Measurements from ENCODE around the gene RCCD1. TPM values are rescaled to one million over a fixed set of nuclear protein-coding genes. Genes with fewer than 3 reads are reported as not detected.

Gene RCCD1
- total RNA-seq, 1 experiment from 2014 or later: 26.1 TPM

DNA sequence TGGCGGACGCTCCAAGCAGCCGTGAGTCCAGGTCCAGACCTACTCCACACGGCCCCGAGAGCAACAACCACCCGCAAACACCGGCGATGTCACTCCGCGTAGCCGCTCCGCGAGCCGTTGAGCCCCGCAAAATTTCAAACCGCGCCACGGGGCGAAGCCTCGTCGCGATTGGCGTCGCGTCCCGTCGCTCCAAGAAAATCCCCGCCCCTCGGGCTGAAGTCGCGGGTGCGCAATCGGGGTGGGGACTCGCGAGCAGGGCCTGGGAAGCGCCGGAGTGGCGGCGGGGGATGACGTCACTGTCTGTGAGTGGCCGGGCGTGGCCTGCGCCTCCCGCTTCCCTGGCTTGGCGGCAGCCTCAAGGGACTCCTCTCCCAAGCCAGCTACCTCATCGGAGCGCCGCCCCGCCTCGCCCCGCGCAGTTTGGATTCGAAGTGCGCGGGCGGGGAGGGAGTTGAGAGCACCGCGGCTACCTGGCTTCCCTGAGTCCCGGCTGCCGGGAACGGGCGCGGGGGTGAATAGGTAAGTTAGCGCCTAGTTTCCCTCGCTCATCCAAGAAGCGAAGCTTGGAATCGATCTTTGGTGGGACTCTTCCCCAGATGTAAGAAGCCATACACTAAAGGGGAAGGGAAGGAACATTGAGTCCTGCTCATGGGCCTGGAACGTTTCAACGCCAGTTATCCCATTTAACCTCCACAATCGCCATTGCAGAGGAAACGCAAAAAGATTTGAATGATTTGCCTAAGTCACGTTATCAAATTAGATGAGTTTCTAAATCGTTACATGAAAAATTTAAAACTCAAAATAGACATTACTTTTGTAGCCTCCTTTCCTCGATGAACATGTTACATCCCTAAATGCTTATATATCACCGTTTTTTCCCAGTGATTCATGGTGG, 40.0 kb downstream of the RCCD1 start, which contains the start of gene PRC1 (continued):
- TF ChIP-seq, protein P1, sequence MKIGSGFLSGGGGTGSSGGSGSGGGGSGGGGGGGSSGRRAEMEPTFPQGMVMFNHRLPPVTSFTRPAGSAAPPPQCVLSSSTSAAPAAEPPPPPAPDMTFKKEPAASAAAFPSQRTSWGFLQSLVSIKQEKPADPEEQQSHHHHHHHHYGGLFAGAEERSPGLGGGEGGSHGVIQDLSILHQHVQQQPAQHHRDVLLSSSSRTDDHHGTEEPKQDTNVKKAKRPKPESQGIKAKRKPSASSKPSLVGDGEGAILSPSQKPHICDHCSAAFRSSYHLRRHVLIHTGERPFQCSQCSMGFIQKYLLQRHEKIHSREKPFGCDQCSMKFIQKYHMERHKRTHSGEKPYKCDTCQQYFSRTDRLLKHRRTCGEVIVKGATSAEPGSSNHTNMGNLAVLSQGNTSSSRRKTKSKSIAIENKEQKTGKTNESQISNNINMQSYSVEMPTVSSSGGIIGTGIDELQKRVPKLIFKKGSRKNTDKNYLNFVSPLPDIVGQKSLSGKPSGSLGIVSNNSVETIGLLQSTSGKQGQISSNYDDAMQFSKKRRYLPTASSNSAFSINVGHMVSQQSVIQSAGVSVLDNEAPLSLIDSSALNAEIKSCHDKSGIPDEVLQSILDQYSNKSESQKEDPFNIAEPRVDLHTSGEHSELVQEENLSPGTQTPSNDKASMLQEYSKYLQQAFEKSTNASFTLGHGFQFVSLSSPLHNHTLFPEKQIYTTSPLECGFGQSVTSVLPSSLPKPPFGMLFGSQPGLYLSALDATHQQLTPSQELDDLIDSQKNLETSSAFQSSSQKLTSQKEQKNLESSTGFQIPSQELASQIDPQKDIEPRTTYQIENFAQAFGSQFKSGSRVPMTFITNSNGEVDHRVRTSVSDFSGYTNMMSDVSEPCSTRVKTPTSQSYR (CRISPR knock-in tag; IDR thresholded peaks at IDR 0.05): peak; percentile 65; the same call in 1 of the 2 replicates
- TF ChIP-seq ZNF416 (CRISPR knock-in tag; IDR thresholded peaks at IDR 0.05) (no peak), PRRX2 (CRISPR knock-in tag; IDR thresholded peaks at IDR 0.05) (no peak), TEAD1 (CRISPR knock-in tag; IDR thresholded peaks at IDR 0.05) (0 out of 2 replicates have a peak, but pooled peaks have one; percentile 15), HMGA2 (CRISPR knock-in tag; IDR thresholded peaks at IDR 0.05) (peak; percentile 30; the same call in 1 of the 2 replicates), CREM (CRISPR knock-in tag; IDR thresholded peaks at IDR 0.05) (peak; percentile 96), ESRRA (CRISPR knock-in tag; IDR thresholded peaks at IDR 0.05; ENCODE audit: borderline replicate concordance) (peak; percentile 48; the same call in 1 of the 2 replicates), ETV6 (CRISPR knock-in tag; IDR thresholded peaks at IDR 0.05) (peak; percentile 52; the same call in 1 of the 2 replicates), FOXK1 (CRISPR knock-in tag; IDR thresholded peaks at IDR 0.05) (peak; percentile 69)
- TF ChIP-seq, protein P2, sequence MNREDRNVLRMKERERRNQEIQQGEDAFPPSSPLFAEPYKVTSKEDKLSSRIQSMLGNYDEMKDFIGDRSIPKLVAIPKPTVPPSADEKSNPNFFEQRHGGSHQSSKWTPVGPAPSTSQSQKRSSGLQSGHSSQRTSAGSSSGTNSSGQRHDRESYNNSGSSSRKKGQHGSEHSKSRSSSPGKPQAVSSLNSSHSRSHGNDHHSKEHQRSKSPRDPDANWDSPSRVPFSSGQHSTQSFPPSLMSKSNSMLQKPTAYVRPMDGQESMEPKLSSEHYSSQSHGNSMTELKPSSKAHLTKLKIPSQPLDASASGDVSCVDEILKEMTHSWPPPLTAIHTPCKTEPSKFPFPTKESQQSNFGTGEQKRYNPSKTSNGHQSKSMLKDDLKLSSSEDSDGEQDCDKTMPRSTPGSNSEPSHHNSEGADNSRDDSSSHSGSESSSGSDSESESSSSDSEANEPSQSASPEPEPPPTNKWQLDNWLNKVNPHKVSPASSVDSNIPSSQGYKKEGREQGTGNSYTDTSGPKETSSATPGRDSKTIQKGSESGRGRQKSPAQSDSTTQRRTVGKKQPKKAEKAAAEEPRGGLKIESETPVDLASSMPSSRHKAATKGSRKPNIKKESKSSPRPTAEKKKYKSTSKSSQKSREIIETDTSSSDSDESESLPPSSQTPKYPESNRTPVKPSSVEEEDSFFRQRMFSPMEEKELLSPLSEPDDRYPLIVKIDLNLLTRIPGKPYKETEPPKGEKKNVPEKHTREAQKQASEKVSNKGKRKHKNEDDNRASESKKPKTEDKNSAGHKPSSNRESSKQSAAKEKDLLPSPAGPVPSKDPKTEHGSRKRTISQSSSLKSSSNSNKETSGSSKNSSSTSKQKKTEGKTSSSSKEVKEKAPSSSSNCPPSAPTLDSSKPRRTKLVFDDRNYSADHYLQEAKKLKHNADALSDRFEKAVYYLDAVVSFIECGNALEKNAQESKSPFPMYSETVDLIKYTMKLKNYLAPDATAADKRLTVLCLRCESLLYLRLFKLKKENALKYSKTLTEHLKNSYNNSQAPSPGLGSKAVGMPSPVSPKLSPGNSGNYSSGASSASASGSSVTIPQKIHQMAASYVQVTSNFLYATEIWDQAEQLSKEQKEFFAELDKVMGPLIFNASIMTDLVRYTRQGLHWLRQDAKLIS (CRISPR knock-in tag; IDR thresholded peaks at IDR 0.05; ENCODE audit: borderline replicate concordance): no peak
- TF ChIP-seq, protein P3, sequence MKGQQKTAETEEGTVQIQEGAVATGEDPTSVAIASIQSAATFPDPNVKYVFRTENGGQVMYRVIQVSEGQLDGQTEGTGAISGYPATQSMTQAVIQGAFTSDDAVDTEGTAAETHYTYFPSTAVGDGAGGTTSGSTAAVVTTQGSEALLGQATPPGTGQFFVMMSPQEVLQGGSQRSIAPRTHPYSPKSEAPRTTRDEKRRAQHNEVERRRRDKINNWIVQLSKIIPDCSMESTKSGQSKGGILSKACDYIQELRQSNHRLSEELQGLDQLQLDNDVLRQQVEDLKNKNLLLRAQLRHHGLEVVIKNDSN (CRISPR knock-in tag; IDR thresholded peaks at IDR 0.05): peak; percentile 53; the same call in 1 of the 2 replicates
- TF ChIP-seq, protein P4, sequence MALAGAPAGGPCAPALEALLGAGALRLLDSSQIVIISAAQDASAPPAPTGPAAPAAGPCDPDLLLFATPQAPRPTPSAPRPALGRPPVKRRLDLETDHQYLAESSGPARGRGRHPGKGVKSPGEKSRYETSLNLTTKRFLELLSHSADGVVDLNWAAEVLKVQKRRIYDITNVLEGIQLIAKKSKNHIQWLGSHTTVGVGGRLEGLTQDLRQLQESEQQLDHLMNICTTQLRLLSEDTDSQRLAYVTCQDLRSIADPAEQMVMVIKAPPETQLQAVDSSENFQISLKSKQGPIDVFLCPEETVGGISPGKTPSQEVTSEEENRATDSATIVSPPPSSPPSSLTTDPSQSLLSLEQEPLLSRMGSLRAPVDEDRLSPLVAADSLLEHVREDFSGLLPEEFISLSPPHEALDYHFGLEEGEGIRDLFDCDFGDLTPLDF (CRISPR knock-in tag; IDR thresholded peaks at IDR 0.05): 0 out of 2 replicates have a peak, but pooled peaks have one; percentile 31
- TF ChIP-seq, protein P5, sequence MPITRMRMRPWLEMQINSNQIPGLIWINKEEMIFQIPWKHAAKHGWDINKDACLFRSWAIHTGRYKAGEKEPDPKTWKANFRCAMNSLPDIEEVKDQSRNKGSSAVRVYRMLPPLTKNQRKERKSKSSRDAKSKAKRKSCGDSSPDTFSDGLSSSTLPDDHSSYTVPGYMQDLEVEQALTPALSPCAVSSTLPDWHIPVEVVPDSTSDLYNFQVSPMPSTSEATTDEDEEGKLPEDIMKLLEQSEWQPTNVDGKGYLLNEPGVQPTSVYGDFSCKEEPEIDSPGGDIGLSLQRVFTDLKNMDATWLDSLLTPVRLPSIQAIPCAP (CRISPR knock-in tag; IDR thresholded peaks at IDR 0.05): peak; percentile 65; the same call in 1 of the 2 replicates
- TF ChIP-seq, protein P6, sequence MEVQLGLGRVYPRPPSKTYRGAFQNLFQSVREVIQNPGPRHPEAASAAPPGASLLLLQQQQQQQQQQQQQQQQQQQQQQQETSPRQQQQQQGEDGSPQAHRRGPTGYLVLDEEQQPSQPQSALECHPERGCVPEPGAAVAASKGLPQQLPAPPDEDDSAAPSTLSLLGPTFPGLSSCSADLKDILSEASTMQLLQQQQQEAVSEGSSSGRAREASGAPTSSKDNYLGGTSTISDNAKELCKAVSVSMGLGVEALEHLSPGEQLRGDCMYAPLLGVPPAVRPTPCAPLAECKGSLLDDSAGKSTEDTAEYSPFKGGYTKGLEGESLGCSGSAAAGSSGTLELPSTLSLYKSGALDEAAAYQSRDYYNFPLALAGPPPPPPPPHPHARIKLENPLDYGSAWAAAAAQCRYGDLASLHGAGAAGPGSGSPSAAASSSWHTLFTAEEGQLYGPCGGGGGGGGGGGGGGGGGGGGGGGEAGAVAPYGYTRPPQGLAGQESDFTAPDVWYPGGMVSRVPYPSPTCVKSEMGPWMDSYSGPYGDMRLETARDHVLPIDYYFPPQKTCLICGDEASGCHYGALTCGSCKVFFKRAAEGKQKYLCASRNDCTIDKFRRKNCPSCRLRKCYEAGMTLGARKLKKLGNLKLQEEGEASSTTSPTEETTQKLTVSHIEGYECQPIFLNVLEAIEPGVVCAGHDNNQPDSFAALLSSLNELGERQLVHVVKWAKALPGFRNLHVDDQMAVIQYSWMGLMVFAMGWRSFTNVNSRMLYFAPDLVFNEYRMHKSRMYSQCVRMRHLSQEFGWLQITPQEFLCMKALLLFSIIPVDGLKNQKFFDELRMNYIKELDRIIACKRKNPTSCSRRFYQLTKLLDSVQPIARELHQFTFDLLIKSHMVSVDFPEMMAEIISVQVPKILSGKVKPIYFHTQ (CRISPR knock-in tag; IDR thresholded peaks at IDR 0.05): no peak
- TF ChIP-seq, protein P7, sequence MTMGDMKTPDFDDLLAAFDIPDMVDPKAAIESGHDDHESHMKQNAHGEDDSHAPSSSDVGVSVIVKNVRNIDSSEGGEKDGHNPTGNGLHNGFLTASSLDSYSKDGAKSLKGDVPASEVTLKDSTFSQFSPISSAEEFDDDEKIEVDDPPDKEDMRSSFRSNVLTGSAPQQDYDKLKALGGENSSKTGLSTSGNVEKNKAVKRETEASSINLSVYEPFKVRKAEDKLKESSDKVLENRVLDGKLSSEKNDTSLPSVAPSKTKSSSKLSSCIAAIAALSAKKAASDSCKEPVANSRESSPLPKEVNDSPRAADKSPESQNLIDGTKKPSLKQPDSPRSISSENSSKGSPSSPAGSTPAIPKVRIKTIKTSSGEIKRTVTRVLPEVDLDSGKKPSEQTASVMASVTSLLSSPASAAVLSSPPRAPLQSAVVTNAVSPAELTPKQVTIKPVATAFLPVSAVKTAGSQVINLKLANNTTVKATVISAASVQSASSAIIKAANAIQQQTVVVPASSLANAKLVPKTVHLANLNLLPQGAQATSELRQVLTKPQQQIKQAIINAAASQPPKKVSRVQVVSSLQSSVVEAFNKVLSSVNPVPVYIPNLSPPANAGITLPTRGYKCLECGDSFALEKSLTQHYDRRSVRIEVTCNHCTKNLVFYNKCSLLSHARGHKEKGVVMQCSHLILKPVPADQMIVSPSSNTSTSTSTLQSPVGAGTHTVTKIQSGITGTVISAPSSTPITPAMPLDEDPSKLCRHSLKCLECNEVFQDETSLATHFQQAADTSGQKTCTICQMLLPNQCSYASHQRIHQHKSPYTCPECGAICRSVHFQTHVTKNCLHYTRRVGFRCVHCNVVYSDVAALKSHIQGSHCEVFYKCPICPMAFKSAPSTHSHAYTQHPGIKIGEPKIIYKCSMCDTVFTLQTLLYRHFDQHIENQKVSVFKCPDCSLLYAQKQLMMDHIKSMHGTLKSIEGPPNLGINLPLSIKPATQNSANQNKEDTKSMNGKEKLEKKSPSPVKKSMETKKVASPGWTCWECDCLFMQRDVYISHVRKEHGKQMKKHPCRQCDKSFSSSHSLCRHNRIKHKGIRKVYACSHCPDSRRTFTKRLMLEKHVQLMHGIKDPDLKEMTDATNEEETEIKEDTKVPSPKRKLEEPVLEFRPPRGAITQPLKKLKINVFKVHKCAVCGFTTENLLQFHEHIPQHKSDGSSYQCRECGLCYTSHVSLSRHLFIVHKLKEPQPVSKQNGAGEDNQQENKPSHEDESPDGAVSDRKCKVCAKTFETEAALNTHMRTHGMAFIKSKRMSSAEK (CRISPR knock-in tag; IDR thresholded peaks at IDR 0.05; ENCODE audit: borderline replicate concordance): no peak
- TF ChIP-seq, protein P8, sequence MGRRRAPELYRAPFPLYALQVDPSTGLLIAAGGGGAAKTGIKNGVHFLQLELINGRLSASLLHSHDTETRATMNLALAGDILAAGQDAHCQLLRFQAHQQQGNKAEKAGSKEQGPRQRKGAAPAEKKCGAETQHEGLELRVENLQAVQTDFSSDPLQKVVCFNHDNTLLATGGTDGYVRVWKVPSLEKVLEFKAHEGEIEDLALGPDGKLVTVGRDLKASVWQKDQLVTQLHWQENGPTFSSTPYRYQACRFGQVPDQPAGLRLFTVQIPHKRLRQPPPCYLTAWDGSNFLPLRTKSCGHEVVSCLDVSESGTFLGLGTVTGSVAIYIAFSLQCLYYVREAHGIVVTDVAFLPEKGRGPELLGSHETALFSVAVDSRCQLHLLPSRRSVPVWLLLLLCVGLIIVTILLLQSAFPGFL (CRISPR knock-in tag; IDR thresholded peaks at IDR 0.05; ENCODE audit: borderline replicate concordance): no peak

All from WTC11 (cell line).